HepG2 (cell line): Measurements from ENCODE around the gene LITAFD. TPM values are rescaled to one million over a fixed set of nuclear protein-coding genes. Genes with fewer than 3 reads are reported as not detected.

Experiments used
- ARNT2 ChIP-seq: sonication (generic); formaldehyde crosslinking; IDR thresholded peaks from 2 replicates; pipeline ENCODE4 v1.8.0; 2022; ENCODE audit warnings: mild to moderate bottlenecking, low read depth, missing genetic modification reagents, moderate library complexity
- BHLHE40 ChIP-seq: IDR thresholded peaks from 2 replicates; pipeline ENCODE4 v1.6.1; 2011; ENCODE audit warnings: low read length, improper control_type of control experiment
- DMAP1 ChIP-seq: IDR thresholded peaks from 2 replicates; pipeline ENCODE4 v1.6.1; 2016
- IKZF4 ChIP-seq: sonication (generic); formaldehyde crosslinking; IDR thresholded peaks from 2 replicates; pipeline ENCODE4 v1.5.1; 2020; ENCODE audit warnings: borderline replicate concordance, mild to moderate bottlenecking, low read depth, missing genetic modification reagents; ENCODE audit errors: not compliant biosample characterization
- MEIS2 ChIP-seq: sonication (generic); formaldehyde crosslinking; IDR thresholded peaks from 2 replicates; pipeline ENCODE4 v1.9.0; 2021; ENCODE audit warnings: mild to moderate bottlenecking, missing genetic modification reagents
- NCOR1 ChIP-seq: fragments of 200-600 bp; sonication (generic); IDR thresholded peaks from 2 replicates; pipeline ENCODE4 v1.7.0; 2017; ENCODE audit warnings: antibody characterized with exemption, low read length, borderline replicate concordance
- POLR2A ChIP-seq, 2 experiments: IDR thresholded peaks; 2 replicates each; pipeline ENCODE4 v1.6.1; 2011; ENCODE audit warnings: low read depth in 2 of 2, low read length in 2 of 2, mild to moderate bottlenecking in 1 of 2, moderate library complexity in 1 of 2; ENCODE audit not compliant: insufficient read depth in 1 of 2
- SATB2 ChIP-seq: sonication (generic); formaldehyde crosslinking; IDR thresholded peaks from 2 replicates; pipeline ENCODE4 v1.5.0; 2020; ENCODE audit warnings: missing genetic modification reagents
- SYNCRIP ChIP-seq: fragments of 200-400 bp; formaldehyde crosslinking; IDR thresholded peaks from 2 replicates; pipeline ENCODE4 v1.6.1; 2018; ENCODE audit warnings: mild to moderate bottlenecking, low read depth, low read length; ENCODE audit not compliant: insufficient read depth
- ZBTB21 ChIP-seq: sonication (generic); formaldehyde crosslinking; IDR thresholded peaks from 2 replicates; pipeline ENCODE4 v1.4.0; 2020; ENCODE audit warnings: missing genetic modification reagents
- ZBTB25 ChIP-seq: IDR thresholded peaks from 2 replicates; pipeline ENCODE4 v1.6.1; 2018; ENCODE audit warnings: missing genetic modification reagents
- ZMAT5 ChIP-seq: sonication (generic); formaldehyde crosslinking; IDR thresholded peaks from 2 replicates; pipeline ENCODE4 v1.5.0; 2020; ENCODE audit warnings: mild to moderate bottlenecking, low read depth, missing genetic modification reagents, borderline replicate concordance
- ZNF17 ChIP-seq: sonication (generic); formaldehyde crosslinking; IDR thresholded peaks from 2 replicates; pipeline ENCODE4 v1.5.0; 2020; ENCODE audit warnings: mild to moderate bottlenecking, missing genetic modification reagents
- ZNF251 ChIP-seq: sonication (generic); formaldehyde crosslinking; IDR thresholded peaks from 2 replicates; pipeline ENCODE4 v1.9.0; 2021; ENCODE audit warnings: mild to moderate bottlenecking, missing genetic modification reagents
- ZNF296 ChIP-seq: sonication (generic); formaldehyde crosslinking; conservative IDR thresholded peaks from 2 replicates; pipeline ENCODE4 v1.5.0; 2020; ENCODE audit warnings: mild to moderate bottlenecking, missing genetic modification reagents
- ZNF382 ChIP-seq: sonication (generic); formaldehyde crosslinking; IDR thresholded peaks from 2 replicates; pipeline ENCODE4 v1.5.0; 2020; ENCODE audit warnings: missing genetic modification reagents, mild to moderate bottlenecking, borderline replicate concordance
- ZNF430 ChIP-seq: sonication (generic); formaldehyde crosslinking; IDR thresholded peaks from 2 replicates; pipeline ENCODE4 v1.9.0; 2021; ENCODE audit warnings: mild to moderate bottlenecking, missing genetic modification reagents
- ZNF530 ChIP-seq: sonication (generic); formaldehyde crosslinking; IDR thresholded peaks from 2 replicates; pipeline ENCODE4 v1.5.0; 2020; ENCODE audit warnings: low read depth, mild to moderate bottlenecking, missing genetic modification reagents
- ZNF768 ChIP-seq: sonication (generic); formaldehyde crosslinking; IDR thresholded peaks from 2 replicates; pipeline ENCODE4 v1.4.0; 2020; ENCODE audit warnings: missing genetic modification reagents
- ZNF772 ChIP-seq: sonication (generic); formaldehyde crosslinking; IDR thresholded peaks from 2 replicates; pipeline ENCODE4 v1.5.0; 2020; ENCODE audit warnings: mild to moderate bottlenecking, missing genetic modification reagents
- ZNF891 ChIP-seq: sonication (generic); formaldehyde crosslinking; IDR thresholded peaks from 2 replicates; pipeline ENCODE4 v1.5.0; 2020; ENCODE audit warnings: mild to moderate bottlenecking, missing genetic modification reagents
- ZSCAN21 ChIP-seq: sonication (generic); formaldehyde crosslinking; IDR thresholded peaks from 2 replicates; pipeline ENCODE4 v1.8.0; 2022; ENCODE audit warnings: mild to moderate bottlenecking, missing genetic modification reagents, moderate library complexity, borderline replicate concordance
- polyA plus RNA-seq, 8 experiments: library from polyadenylated mRNA; depleted of rRNA in 3 of 8; stranded (reverse) in 7 of 8; unstranded in 1 of 8; fragments of >200 nt; fragmentation: Illumina TruSeq in 4 of 8; extraction: Trizol in 4 of 8; gene quantifications; 2 replicates each; pipeline versions ENCODE4 v1.2.1 to v1.2.3, GENCODE V29; 2011 to 2016; ENCODE audit warnings: low read depth in 4 of 8, missing spikeins in 1 of 8, mixed read lengths in 1 of 8; ENCODE audit not compliant: insufficient read depth in 1 of 8
- total RNA-seq, 5 experiments: library from RNA; depleted of rRNA; stranded (reverse); fragments of >200 nt; fragmentation: Illumina TruSeq; extraction: Trizol; gene quantifications; 2 replicates each; pipeline ENCODE4 v1.2.3, GENCODE V29; 2016; ENCODE audit warnings: low read depth in 1 of 5
- TF ChIP-seq, protein P1 (sequence below): IDR thresholded peaks from 2 replicates; pipeline ENCODE4 v1.6.1; 2016; ENCODE audit warnings: low read depth
- TF ChIP-seq, protein P2 (sequence below): fragments of 450-650 bp; IDR thresholded peaks from 2 replicates; pipeline ENCODE4 v1.6.1; 2017; ENCODE audit warnings: mild to moderate bottlenecking

Gene LITAFD
- total and polyA plus RNA-seq, 2 of the 13 experiments (the other 11 are each of a cell fraction or from before 2014, with no cell fraction given): not detected

- TF ChIP-seq ZSCAN21 (CRISPR knock-in tag) (no peak), ZNF768 (peak; percentile 66), ARNT2 (CRISPR knock-in tag) (no peak), ZNF530 (no peak), ZNF296 (no peak), POLR2A (IDR thresholded peaks at IDR 0.05; ENCODE audit: insufficient read depth in 1 of 2, low read depth in 2 of 2, low read length in 2 of 2) (no peak; a peak in 1 of 4 replicates), ZNF251 (CRISPR knock-in tag) (no peak), ZNF891 (no peak), ZBTB25 (no peak), ZNF17 (CRISPR knock-in tag) (no peak), IKZF4 (no peak), ZNF382 (CRISPR knock-in tag) (no peak), BHLHE40 (no peak), SATB2 (CRISPR knock-in tag) (no peak), ZMAT5 (no peak), ZNF772 (CRISPR knock-in tag) (no peak), MEIS2 (CRISPR knock-in tag) (no peak), ZBTB21 (CRISPR knock-in tag) (no peak), ZNF430 (CRISPR knock-in tag) (no peak), NCOR1 (no peak), SYNCRIP (no peak), DMAP1 (CRISPR knock-in tag) (no peak)
- TF ChIP-seq, protein P1, sequence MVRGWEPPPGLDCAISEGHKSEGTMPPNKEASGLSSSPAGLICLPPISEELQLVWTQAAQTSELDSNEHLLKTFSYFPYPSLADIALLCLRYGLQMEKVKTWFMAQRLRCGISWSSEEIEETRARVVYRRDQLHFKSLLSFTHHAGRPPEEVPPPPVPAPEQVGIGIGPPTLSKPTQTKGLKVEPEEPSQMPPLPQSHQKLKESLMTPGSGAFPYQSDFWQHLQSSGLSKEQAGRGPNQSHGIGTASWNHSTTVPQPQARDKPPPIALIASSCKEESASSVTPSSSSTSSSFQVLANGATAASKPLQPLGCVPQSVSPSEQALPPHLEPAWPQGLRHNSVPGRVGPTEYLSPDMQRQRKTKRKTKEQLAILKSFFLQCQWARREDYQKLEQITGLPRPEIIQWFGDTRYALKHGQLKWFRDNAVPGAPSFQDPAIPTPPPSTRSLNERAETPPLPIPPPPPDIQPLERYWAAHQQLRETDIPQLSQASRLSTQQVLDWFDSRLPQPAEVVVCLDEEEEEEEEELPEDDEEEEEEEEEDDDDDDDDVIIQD (CRISPR knock-in tag): no peak
- TF ChIP-seq, protein P2, sequence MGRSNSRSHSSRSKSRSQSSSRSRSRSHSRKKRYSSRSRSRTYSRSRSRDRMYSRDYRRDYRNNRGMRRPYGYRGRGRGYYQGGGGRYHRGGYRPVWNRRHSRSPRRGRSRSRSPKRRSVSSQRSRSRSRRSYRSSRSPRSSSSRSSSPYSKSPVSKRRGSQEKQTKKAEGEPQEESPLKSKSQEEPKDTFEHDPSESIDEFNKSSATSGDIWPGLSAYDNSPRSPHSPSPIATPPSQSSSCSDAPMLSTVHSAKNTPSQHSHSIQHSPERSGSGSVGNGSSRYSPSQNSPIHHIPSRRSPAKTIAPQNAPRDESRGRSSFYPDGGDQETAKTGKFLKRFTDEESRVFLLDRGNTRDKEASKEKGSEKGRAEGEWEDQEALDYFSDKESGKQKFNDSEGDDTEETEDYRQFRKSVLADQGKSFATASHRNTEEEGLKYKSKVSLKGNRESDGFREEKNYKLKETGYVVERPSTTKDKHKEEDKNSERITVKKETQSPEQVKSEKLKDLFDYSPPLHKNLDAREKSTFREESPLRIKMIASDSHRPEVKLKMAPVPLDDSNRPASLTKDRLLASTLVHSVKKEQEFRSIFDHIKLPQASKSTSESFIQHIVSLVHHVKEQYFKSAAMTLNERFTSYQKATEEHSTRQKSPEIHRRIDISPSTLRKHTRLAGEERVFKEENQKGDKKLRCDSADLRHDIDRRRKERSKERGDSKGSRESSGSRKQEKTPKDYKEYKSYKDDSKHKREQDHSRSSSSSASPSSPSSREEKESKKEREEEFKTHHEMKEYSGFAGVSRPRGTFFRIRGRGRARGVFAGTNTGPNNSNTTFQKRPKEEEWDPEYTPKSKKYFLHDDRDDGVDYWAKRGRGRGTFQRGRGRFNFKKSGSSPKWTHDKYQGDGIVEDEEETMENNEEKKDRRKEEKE: no peak
Observed at GRCh38 chr16:8861563-8862308, 20.4 kb upstream of the LITAFD start (continued).
